ENCODE results near the gene MMP2. TPM values are rescaled to one million over a fixed set of nuclear protein-coding genes. Genes with fewer than 3 reads are reported as not detected.

MMP2 gene
- total RNA-seq, 1 experiment from 2014 or later: 1.5 TPM

GRCh38 chr16:55471448-55472097 is 7.4 kb upstream of the MMP2 start:
- ChIA-PET RAD21 (ENCODE audit: low non-redundant PET in 1 of 2, low total read pairs in 2 of 2, uncharacterized antibody in 2 of 2, unreplicated experiment in 2 of 2) (interaction anchor here in 1 of 2 experiments (0.6 kb wide), 1 partner anchor 231 kb away, joined by 5 read pairs; no protein-coding TSS in a partner anchor), CTCF (interaction anchor here (1.4 to 2.2 kb wide), 2 partner anchors 29 to 230 kb away, joined by 4 to 5 read pairs; no protein-coding TSS in a partner anchor), POLR2A (interaction anchor here (0.7 kb wide), 1 partner anchor 23 kb away, joined by 3 read pairs; no protein-coding TSS in a partner anchor)
- H3K27me3 ChIP-seq (ENCODE audit: insufficient read depth, low read length): no peaks in the 10 kb centered on the region
- H3K9me2 ChIP-seq (ENCODE audit: insufficient read depth): no peaks in the 10 kb centered on the region
- peak overlapping the region; percentile 60 for H3K4me2 ChIP-seq (ENCODE audit: low read length)
- H3K36me3 ChIP-seq (ENCODE audit: control insufficient read depth in 1 of 2, insufficient read depth in 2 of 2, low read length in 2 of 2): no peaks in the 10 kb centered on the region
- no TSS peak for BruUV-seq (replicated peaks)
- H3K79me2 ChIP-seq (ENCODE audit: insufficient read depth, low read length): no peaks in the 10 kb centered on the region
- H3K4me3 ChIP-seq (replicated peaks in 1 of 2; ENCODE audit: low read depth in 1 of 2, low read length in 2 of 2): no peak overlapping the region
- no peaks in the 10 kb centered on the region for H4K20me1 ChIP-seq (ENCODE audit: insufficient read depth)
- TF ChIP-seq ZBTB33 (IDR thresholded peaks at IDR 0.05; ENCODE audit: extremely low read depth, insufficient replicate concordance, low read length) (no peak), EZH2phosphoT487 (IDR thresholded peaks at IDR 0.05; ENCODE audit: borderline replicate concordance) (no peak), CTCF (IDR thresholded peaks at IDR 0.05 in 2 of 3, conservative IDR thresholded peaks at IDR 0.05 in 1 of 3; ENCODE audit: borderline replicate concordance in 1 of 3, insufficient read depth in 1 of 3, low read depth in 2 of 3, low read length in 2 of 3) (no peak), SP1 (IDR thresholded peaks at IDR 0.05; ENCODE audit: low read depth) (no peak), EGR1 (IDR thresholded peaks at IDR 0.05; ENCODE audit: low read depth) (no peak), SRF (IDR thresholded peaks at IDR 0.05; ENCODE audit: low read depth) (no peak), SIN3A (IDR thresholded peaks at IDR 0.05; ENCODE audit: low read depth) (no peak), ZFX (IDR thresholded peaks at IDR 0.05) (no peak), JUND (IDR thresholded peaks at IDR 0.05) (peak; percentile 33; the same call in 1 of the 2 replicates), FOSL1 (IDR thresholded peaks at IDR 0.05; ENCODE audit: low read depth) (peak; percentile 65), CEBPB (IDR thresholded peaks at IDR 0.05; ENCODE audit: low read depth) (no peak), REST (IDR thresholded peaks at IDR 0.05; ENCODE audit: low read depth) (no peak)
- H3K9ac ChIP-seq (ENCODE audit: low read length): no peak overlapping the region
- H3K4me1 ChIP-seq (ENCODE audit: control insufficient read depth in 1 of 2, insufficient read depth in 2 of 2, low read length in 2 of 2): peaks cover 18 to 29% of the 10 kb centered on the region in 2 experiments
- peak; percentile 60; the same call in 1 of the 2 replicates for ATAC-seq
- H3K27ac ChIP-seq (ENCODE audit: low read depth, low read length): peak overlapping the region; percentile 53
- peak overlapping the region; percentile 80 for H2AFZ ChIP-seq (ENCODE audit: low read depth, low read length, poor library complexity, severe bottlenecking)
- no peaks in the 10 kb centered on the region for H3K9me3 ChIP-seq (ENCODE audit: control insufficient read depth in 1 of 2, insufficient read depth in 1 of 2, low read depth in 1 of 2, low read length in 2 of 2)
- peak; percentile 13 for DNase-seq (ENCODE audit: low read depth, low spot score)
- intact Hi-C loops (cut with micrococcal nuclease): no loop called here
